ENCODE data around the gene TMEM53. TPM values are rescaled to one million over a fixed set of nuclear protein-coding genes. Genes with fewer than 3 reads are reported as not detected.

TMEM53 gene
- total RNA-seq, 1 donor from 2014 or later, result 21.0 TPM

DNA sequence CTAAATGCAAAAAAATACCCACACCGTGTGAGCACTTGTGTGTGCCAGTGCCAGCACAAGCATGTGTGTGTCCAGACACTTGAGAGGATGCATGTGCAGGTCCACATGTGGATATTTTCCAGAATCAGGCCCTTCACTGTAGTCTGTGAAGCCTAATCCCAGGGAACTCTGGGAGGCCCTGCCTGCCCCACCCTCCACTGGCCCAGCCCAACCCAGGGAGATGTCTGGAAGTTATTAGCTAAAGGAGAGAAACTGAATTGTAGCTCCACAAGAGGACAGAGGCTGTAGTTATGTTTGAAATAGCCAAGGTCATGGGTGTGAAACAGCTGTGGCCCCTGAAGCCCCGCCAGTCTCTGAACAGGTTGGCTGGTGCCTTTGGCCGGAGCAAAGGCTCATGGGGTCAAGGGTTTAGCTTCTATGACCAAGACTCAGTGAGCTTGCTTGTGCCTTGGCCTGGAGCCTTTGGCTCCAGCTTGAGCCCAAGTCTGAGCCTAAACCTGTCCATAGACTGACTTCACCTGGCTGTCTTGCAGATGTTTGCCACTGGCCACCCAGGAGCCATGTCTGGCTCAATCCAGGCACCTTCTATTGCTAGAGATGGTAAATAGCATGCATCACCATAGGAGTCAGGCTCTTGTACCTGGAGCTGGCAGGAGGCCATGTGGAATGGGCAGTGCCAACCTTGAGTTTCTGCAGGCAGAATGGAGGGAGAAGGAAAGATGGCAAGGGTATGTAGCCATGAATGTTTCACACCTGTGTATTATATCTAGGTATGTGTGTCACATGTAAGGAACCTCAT, 69.9 kb downstream of the TMEM53 start:
- DNase-seq (ENCODE audit: low spot score), result no peak

DNA sequence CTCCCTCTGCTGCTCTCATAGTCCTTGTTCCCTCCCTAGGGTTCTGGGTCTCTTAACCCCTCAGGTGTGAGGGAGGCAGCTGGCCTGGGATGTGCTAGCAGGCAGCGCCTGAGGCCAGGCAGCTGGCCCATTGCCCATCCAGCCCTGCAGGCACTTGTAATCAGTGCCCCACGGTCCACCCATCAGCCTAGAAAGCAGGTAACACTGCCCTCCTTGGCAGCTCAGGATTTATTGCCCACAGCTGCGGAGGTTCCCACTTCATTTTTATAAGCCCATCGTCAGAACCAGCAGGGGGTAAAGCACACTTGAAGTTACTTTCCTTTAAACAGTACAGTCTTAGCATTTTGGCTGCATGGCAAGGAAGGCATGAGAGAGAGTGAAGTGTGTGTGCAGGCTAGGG, 70.6 kb downstream of the TMEM53 start:
- DNase-seq (ENCODE audit: low spot score), result no peak

Other genes with a start within 250 kb of the TMEM53 start
- gene ARMH1, start 233 bp upstream of the TMEM53 start, total RNA-seq, result 3.7 TPM
- not detected for gene RNU5D-1, start 56.7 kb upstream of the TMEM53 start, total RNA-seq
- 1.6 TPM for gene KIF2C, start 65.4 kb upstream of the TMEM53 start, total RNA-seq
- gene RPS8, start 101.1 kb upstream of the TMEM53 start, total RNA-seq, result 1,176 TPM
- 0.37 TPM for gene BEST4, start 113.7 kb upstream of the TMEM53 start, total RNA-seq
- 14.7 TPM for gene PLK3, start 125.9 kb upstream of the TMEM53 start, total RNA-seq
- not detected for gene DYNLT4, start 132.9 kb upstream of the TMEM53 start, total RNA-seq
- 7.8 TPM for gene BTBD19, start 134.0 kb upstream of the TMEM53 start, total RNA-seq
- 1.9 TPM for gene PTCH2, start 168.8 kb upstream of the TMEM53 start, total RNA-seq

Data from mucosa of gallbladder (tissue), 1 donor.